ENCODE data around the gene MPLKIP. TPM values are rescaled to one million over a fixed set of nuclear protein-coding genes. Genes with fewer than 3 reads are reported as not detected.
A peak's percentile ranks its signal among the peaks of the same experiment; 100 is the strongest.
"Not testable (repeated sequence)": the region's sequence is repeated elsewhere in the genome, so short reads cannot be mapped to it uniquely, and the experiment has no call there.

MPLKIP gene
- total and polyA plus RNA-seq, 8 donors: 3.1 to 68.3 (median 39.6) TPM

DNA sequence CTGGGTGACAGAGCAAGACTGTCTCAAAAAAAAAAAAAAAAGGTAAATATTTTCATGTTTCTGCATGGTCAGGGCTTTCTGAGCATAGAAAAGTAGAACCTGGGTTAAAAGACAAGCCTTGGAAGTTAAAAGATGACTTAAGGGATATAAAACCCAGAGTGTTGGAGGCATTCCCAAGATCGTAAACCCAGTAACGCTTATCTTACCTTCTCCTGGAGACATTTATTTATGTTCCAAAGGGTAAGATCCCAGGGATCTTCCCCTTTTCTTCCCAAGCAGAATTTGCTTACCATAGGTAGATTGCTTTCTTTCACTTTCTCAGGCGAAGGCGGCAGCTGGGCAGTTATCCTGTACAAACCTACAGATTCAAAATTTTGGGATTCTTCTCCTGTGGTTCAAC is 22.6 kb upstream of the MPLKIP start:
- WGBS, 5 donors: 61 to 82% (median 68%) methylated on average over 4 of the region's 4 CpGs
- no peak overlapping the region for H3K4me3 ChIP-seq
- H3K27me3 ChIP-seq: no peaks in the 10 kb centered on the region
- no peaks in the 10 kb centered on the region for H3K9me3 ChIP-seq
- no peaks in the 10 kb centered on the region for H3K4me1 ChIP-seq
- TF ChIP-seq POLR2AphosphoS5 (IDR thresholded peaks at IDR 0.05) (no peak), EP300 (IDR thresholded peaks at IDR 0.05) (no peak), POLR2A (IDR thresholded peaks at IDR 0.05) (no peak)
- TF ChIP-seq, protein P1, sequence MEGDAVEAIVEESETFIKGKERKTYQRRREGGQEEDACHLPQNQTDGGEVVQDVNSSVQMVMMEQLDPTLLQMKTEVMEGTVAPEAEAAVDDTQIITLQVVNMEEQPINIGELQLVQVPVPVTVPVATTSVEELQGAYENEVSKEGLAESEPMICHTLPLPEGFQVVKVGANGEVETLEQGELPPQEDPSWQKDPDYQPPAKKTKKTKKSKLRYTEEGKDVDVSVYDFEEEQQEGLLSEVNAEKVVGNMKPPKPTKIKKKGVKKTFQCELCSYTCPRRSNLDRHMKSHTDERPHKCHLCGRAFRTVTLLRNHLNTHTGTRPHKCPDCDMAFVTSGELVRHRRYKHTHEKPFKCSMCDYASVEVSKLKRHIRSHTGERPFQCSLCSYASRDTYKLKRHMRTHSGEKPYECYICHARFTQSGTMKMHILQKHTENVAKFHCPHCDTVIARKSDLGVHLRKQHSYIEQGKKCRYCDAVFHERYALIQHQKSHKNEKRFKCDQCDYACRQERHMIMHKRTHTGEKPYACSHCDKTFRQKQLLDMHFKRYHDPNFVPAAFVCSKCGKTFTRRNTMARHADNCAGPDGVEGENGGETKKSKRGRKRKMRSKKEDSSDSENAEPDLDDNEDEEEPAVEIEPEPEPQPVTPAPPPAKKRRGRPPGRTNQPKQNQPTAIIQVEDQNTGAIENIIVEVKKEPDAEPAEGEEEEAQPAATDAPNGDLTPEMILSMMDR (IDR thresholded peaks at IDR 0.05): no peak
- H3K36me3 ChIP-seq: no peaks in the 10 kb centered on the region
- no peak overlapping the region for H3K27ac ChIP-seq
- intact Hi-C loops (cut with DNase I; ENCODE audit: low total_unique reads): no loop called here
- peak in 1 of 2 donors; percentile 9 for DNase-seq

DNA sequence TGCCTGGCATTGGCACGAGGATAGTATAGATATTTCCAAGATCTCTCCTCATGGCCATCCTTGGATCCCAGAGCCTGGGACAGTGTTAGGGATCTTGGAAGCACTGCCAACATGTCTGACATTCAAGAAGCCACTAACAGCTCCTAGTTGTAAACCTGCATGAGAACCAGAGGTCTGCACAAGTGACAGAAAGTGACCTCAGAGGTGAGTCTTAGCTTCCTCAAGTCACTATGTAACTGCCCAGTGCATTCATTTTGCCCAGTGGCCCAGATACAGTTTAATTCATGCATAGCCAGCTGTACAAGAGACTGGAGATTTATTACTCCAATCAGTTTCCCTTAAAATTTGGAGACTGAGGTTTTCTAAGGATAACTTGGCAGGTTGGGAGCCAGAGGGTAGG is 17.1 kb upstream of the MPLKIP start:
- 70 to 94% (median 81%) methylated on average over 1 of the region's 1 CpG for WGBS, 5 donors
- H3K4me1 ChIP-seq: no peaks in the 10 kb centered on the region
- TF ChIP-seq POLR2A (IDR thresholded peaks at IDR 0.05) (no peak), POLR2AphosphoS5 (IDR thresholded peaks at IDR 0.05) (no peak), EP300 (IDR thresholded peaks at IDR 0.05) (no peak)
- TF ChIP-seq, protein P1 (IDR thresholded peaks at IDR 0.05): no peak
- no peaks in the 10 kb centered on the region for H3K9me3 ChIP-seq
- no peak overlapping the region for H3K4me3 ChIP-seq
- H3K36me3 ChIP-seq: no peaks in the 10 kb centered on the region
- intact Hi-C loops (cut with DNase I; ENCODE audit: low total_unique reads): no loop called here
- DNase-seq: no peak
- no peaks in the 10 kb centered on the region for H3K27me3 ChIP-seq
- H3K27ac ChIP-seq: no peak overlapping the region

DNA sequence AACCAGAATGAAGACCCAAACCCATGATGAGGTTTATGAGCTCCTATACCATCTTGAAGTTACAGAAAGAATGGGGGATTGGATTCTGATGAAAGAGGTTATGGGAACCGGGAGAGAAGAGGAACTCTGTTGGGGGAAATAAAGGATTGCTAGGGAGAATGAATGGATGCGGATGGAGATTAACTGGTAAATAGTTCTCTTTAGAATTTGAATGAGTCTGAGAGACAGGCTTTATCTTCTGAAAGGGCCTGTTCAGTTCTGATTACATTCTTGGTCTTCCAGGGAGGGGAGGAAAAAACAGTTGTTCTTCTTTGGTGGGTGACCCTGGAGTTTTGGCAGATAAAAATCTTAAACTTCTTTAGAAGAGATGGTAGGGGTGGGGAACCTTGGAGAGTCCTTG is 14.2 kb upstream of the MPLKIP start:
- Histone ChIP-seq H3K27me3 (no peaks in the 10 kb centered on the region), H3K27ac (no peak overlapping the region), H3K4me3 (no peak overlapping the region), H3K4me1 (no peaks in the 10 kb centered on the region), H3K9me3 (no peaks in the 10 kb centered on the region), H3K36me3 (no peaks in the 10 kb centered on the region)
- intact Hi-C loops (cut with DNase I; ENCODE audit: low total_unique reads): no loop called here
- 77 to 86% (median 85%) methylated on average over 2 of the region's 2 CpGs for WGBS, 5 donors
- TF ChIP-seq, protein P1 (IDR thresholded peaks at IDR 0.05): no peak
- TF ChIP-seq POLR2AphosphoS5 (IDR thresholded peaks at IDR 0.05) (no peak), POLR2A (IDR thresholded peaks at IDR 0.05) (no peak), EP300 (IDR thresholded peaks at IDR 0.05) (no peak)
- DNase-seq: no peak

DNA sequence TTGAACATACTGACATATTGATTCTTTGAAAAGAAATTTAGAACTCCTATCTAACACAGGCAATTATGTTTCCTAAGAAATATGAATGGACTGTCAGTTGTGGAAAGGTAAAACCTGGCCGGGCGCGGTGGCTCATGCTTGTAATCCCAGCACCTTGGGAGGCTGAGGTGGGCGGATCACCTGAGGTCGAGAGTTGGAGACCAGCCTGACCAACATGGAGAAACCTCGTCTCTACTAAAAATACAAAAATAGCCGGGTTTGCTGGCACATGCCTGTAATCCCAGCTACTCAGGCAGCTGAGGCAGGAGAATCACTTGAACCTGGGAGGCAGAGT is 13.8 kb upstream of the MPLKIP start:
- H3K27me3 ChIP-seq; H3K9me3 ChIP-seq; H3K27ac ChIP-seq; H3K36me3 ChIP-seq; H3K4me3 ChIP-seq; intact Hi-C loops (cut with DNase I; ENCODE audit: low total_unique reads); DNase-seq; H3K4me1 ChIP-seq: not testable (repeated sequence)
- 91 to 97% (median 94%) methylated on average over 7 of the region's 7 CpGs for WGBS, 5 donors

DNA sequence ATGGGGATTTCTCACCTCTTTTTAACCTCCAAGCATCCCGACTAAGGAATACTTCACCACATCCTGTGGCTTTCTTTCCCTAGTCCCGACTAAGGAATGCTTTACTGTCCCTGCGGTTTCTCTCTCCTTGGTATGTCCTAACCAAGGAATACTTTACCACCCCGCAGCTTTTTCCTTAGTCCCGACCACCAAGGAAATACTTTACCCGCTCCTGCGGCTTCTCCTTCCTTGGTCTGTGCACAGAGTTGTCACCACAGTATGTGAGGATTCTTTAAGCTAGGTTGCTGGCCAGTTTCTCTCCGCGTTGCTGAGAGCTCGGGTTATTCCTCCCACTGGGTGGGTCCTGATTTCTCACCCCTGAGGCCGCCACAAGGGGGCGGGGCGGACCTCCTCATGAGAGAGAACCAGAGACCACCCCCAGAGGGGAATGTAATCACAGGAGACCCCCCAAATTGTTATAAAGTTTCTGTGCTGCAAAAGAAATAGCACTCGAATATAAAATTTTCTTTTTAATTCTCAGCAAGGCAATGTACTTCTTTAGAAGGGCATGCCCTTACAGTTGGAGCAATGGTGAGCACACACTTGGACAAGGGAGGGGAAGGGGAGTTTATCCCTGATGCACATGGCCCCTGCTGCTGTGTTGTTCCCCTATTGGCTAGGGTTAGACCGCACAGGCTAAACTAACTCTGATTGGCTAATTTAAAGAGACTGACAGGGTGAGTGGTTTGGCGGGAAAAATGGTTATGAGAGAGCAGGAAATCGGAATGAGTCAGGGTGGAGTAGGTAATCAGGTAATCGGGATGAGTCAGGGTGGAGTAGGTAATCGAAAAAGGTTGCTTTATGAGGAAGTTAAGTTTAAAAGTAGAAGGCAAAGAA is 13.2 kb upstream of the MPLKIP start:
- DNase-seq: no peak
- no peaks in the 10 kb centered on the region for H3K9me3 ChIP-seq
- H3K36me3 ChIP-seq: no peaks in the 10 kb centered on the region
- no peaks in the 10 kb centered on the region for H3K27me3 ChIP-seq
- TF ChIP-seq EP300 (IDR thresholded peaks at IDR 0.05): no peak
- no peak for TF ChIP-seq POLR2AphosphoS5 (IDR thresholded peaks at IDR 0.05)
- TF ChIP-seq POLR2A (IDR thresholded peaks at IDR 0.05): no peak
- TF ChIP-seq, protein P1 (IDR thresholded peaks at IDR 0.05): no peak
- WGBS, 5 donors: 84 to 90% (median 86%) methylated on average over 19 of the region's 19 CpGs
- no peak overlapping the region for H3K27ac ChIP-seq
- intact Hi-C loops (cut with DNase I; ENCODE audit: low total_unique reads): no loop called here
- H3K4me3 ChIP-seq: no peak overlapping the region
- H3K4me1 ChIP-seq: no peaks in the 10 kb centered on the region

DNA sequence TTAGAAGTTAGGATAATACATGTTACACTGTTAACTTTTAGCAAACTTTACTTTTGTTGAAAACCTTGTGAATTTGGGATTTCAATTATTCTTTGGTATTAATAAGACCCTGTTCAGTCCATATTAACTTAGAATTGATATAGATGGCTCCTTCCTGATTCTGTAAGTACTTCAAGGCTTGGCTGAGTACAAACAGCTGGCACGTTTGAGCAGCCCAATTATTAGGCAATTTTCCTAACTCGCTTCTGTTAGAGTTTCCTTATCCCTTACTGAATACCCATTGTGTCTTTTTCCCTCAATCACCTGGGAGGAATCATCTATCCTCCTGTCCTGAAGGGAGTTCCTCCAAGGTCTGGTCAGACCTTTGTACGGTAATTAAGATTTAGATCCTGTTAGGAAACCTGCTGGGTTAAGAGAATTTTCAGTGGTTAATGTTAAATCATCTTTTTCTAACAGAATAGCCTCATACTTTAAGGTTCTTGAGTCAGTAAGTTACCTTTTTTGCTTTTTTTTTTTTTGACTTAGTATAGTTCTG is 11.2 kb upstream of the MPLKIP start:
- H3K4me1 ChIP-seq; H3K27me3 ChIP-seq; H3K27ac ChIP-seq; H3K9me3 ChIP-seq; H3K36me3 ChIP-seq; DNase-seq; intact Hi-C loops (cut with DNase I; ENCODE audit: low total_unique reads); H3K4me3 ChIP-seq: not testable (repeated sequence)
- WGBS, 5 donors: 74 to 85% (median 83%) methylated on average over 3 of the region's 3 CpGs

DNA sequence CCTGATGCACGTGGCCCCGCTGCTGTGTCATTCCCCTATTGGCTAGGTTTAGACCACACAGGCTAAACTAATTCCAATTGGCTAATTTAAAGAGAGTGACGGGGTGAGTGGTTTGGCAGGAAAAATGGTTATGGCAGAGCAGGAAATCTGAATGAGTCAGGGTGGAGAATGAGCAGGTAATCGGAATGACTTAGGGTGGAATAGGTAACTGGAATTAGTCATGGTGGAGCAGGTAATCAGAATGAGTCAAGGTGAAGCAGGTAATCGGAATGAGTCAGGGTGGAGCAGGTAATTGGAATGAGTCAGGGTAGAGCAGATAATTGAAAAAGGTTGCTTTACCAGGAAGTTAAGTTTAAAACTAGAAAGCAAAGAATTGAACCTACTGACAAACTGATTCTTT is 7.5 kb upstream of the MPLKIP start:
- H3K27me3 ChIP-seq; H3K9me3 ChIP-seq; H3K4me1 ChIP-seq; DNase-seq; H3K27ac ChIP-seq; H3K36me3 ChIP-seq; H3K4me3 ChIP-seq; intact Hi-C loops (cut with DNase I; ENCODE audit: low total_unique reads): not testable (repeated sequence)
- WGBS, 5 donors: 76 to 86% (median 78%) methylated on average over 5 of the region's 5 CpGs

Measured in stomach (tissue), 9 donors.